ENCODE data around the gene SMPD3.
A peak's percentile ranks its signal among the peaks of the same experiment; 100 is the strongest.

The SMPD3 gene

DNA sequence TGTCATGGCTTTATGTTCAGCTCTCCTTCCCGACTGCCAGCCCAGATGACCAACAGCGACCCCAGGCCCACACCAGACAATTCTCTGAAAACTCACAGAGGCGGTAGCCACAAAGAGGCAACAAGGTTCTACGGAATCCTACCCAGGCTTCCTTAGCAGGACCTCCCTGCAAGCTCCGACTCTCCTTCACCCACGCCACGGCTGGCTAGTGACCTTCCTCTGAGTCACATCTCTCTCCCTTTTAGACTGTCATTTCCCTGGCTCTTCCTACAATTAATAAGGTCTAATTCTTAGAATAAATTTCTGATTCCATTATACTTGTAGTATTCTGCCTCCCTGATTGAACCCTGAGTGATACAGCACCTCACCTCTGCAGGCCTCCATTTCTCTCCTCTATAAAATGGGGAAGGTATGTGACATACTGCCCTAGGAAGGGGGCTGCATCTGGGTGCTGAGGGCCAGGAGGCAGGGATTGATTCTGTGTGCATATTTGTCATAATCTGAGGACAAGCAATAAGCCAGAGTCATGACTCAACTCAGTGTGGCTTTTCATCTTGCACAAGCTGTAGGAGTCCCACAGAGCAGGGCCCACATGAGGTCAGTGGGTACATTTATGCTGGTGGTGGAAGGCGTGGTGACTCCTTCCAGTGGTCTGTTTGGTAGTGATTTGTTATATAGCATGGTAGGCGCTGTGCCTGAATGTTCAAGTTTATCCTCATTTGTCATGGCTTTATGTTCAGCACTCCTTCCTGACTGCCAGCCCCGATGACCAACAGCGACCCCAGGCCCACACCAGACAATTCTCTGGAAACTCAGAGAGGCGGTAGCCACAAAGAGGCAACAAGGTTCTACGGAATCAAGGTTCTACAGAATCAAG is 46.2 kb downstream of the SMPD3 start:
- DNase-seq, result peak; percentile 55 to 84

DNA sequence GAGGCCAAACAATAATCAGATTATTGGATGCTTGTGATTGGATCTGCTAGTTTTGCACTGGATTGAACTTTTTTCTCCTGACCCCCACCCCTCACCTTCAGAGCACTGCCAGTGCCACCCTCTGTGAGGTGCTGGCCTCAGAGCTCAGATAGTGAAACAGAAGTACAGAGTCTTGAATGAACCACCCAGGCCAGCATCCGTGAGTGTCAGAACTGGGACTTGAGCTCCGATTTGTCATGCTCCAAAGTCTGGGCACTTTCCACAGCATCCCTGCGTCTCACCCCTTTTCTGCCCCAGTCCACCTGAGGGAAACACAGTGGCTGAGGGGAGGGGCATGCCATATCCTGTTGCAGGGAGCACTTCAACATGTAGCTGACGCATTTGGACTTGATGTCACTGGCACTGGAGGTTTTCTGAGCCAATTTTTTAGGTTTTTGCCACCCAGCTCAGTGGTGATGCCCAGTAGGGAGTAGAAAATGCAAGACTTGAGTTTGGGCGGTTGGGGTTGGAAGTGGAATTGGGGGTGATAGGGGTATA is 47.3 kb downstream of the SMPD3 start:
- no peak for DNase-seq

DNA sequence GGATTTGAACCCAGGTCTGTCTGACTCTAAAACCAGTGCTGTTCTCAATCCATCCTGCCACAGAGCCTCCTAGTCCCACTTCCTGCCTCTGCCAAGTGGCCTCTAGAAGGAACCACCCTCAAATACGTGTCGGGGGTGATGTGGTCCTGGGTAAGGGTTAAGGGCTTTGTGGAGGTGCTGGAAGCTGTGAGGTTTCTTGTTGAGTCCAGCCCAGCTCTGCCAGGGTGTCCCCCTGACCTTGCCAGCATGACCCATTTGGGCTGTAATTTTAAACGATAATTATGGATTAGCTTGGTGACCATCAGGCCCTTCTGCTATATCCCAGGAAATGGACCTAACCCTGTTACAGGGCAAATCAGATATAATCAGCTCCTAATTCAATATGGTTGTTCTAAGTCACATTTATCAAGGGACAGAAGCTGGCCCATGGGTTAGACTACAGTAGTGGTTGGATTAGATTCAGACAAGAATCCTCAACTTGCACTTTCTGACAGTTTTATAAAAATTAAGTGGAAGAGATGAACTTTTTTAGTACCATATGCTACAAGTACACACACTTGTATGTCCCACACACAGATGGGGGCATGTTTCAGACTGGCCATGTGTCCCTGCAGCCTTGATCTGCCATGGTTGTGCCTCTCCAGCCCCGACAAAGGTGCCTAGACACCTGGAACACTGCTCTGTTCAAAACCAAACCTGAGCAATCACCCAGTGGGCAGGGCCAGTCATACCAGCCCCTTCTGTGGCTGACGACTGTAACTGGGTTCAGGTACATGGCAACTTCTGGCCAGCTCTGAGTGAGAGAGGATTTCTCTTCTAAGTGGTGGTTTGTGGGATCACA is 48.0 kb downstream of the SMPD3 start:
- DNase-seq, result no peak

DNA sequence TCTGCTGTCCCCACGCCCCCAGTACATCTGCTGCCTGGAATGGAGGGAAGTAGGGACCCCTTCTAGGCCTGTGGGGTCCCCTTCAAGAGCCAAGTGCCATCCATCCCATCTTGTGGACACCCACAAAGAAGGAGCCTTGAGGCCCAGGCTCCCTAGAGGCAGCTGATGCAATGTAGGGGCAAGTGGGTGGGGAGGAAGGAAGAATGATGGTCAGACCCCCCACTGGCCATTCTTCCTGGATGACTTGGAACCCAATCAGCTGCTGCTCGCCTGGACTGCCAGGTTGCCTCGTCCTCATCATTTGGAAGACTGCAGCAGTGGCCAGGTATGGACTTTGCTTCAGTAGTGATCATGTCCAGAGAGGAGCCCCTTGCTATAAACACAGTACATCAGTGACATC is 48.9 kb downstream of the SMPD3 start:
- DNase-seq, result no peak

DNA sequence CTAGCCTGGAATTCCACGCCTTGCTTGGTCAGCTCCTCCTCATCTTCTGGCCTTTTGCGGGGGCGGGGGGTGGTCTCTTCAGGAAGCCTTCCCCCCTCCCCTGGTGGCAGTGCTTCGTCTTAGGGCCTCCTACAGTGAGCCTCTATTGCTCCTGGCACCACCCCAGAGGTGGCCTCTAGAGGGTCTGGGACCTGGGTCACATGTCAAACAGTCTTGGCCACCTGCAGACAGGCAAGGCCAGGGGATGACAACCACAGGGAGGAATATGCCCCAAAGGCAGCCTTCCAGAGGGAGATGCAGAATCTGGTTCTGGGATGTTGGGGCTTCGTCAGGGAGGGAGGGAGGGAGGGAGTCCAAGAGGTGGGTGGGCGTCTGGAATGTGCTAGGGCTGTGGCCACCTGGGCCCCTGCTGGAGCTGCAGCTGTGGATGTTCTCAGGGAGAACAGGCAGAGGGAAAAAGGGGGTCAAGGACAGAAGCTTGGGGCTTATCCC is 50.6 kb downstream of the SMPD3 start:
- DNase-seq, result no peak

DNA sequence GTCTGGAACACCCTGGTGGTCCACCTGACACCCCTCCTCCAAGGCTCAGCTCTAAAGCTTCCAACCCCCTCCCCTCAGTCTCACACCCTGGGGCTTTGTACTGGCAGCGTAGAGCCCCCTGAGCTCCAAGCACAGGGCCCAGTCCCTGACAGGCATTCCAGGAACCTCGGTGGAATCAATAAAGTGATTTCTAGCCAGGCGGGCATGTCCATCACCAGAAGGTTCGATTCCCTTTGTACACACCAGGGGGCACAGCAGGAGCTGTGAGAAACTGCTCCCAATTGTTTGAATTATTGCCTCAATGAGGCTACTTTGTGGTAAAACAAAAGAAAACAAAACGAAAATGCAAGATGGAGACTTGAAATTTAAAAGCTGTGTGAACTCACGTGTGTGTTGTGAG is 51.8 kb downstream of the SMPD3 start:
- DNase-seq, result peak; percentile 8 to 34

DNA sequence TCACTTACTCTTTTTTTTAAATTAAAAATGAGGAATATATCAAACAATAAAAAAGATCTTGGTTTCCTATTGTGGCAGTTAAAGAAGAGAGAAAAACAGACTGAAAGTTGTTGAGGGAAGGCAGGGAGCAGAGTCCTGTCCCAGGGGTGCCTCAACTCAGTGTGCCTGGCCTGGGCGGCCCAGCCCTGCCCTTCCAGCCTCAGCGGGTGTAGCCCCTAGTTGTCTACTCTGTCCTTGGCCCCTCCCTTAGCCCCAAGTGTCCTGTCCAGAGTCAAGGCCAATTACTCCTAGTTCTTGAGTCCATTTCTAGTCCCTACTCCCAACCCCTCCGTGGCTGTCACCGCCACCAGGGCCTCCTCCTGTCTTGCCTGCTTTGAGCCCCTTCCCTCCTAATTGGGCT is 52.5 kb downstream of the SMPD3 start:
- DNase-seq, result no peak

DNA sequence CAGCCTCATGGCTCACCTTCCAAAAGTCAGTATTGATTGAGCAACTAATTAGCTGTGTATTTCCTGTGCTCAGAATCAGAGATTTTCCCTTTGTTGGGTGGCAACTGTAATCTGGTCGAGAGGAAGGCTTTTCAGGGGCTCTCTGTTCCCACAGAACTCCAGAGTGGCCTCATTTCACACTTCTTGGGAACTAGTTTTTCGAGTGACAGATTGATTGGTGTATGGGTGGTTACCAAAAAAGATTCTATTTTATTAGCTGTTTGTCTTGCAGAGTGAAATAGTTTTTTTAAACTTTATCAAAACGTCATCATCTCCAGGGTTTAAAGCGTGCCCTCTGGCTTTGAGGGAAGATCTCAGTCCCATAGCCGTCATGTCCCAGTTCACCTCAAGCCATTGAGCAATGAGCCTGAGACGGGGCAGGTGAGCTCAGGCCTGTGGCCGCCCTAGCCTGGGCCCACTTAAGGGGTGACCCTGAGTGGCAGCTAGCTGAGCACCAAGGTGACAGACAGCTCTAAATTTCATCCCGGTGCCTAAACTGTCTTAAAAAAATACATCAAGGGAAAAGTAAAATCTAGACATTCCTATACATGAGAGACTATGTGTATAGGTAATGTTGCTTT is 53.0 kb downstream of the SMPD3 start:
- no peak for DNase-seq

DNA sequence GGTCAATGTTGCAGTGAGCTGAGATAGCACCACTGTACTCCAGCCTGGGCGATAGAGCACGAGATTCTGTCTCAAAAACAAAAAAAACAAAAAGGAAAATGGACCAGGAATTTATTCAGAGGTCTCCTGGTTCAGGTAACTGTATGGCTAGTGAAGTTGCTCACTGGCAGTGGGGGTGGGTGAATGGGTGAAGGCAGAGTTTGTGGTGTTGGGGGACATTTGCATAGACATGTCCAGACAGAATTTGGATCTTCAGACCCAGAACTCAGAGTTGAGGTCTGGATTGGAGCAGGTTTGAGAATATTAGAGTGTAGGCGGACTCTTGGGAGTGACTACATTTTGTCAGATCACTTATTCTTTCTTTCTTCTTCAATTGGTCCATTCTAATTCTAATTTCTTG is 55.0 kb downstream of the SMPD3 start:
- no peak for DNase-seq

DNA sequence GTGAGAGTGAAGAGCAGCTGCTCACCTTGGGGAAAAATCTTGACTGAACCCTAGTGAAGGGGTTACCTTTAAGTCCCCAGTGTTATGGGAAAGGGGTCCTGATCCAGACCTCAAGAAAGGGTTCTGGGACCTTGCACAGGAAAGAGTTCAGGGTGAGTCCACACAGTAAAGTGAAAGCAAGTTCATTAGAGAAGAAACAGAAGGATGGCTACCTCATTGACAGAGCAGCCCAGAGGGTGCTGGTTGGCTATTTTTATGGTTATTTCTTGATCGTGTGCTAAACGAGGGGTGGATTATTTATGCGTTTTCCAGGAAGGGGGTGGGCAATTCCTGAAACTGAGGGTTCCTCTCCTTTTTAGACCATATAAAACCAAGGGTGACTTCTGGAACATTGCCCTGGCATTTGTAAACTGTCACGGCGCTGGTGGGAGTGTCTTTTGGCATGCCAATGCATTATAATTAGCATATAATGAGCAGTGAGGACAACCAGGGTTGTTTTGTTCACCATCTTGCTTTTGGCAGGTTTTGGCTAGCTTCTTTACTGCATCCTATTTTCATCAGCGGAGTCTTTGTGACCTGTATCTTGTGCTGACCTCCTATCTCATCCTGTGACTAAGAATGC is 58.4 kb downstream of the SMPD3 start:
- DNase-seq, result no peak

DNA sequence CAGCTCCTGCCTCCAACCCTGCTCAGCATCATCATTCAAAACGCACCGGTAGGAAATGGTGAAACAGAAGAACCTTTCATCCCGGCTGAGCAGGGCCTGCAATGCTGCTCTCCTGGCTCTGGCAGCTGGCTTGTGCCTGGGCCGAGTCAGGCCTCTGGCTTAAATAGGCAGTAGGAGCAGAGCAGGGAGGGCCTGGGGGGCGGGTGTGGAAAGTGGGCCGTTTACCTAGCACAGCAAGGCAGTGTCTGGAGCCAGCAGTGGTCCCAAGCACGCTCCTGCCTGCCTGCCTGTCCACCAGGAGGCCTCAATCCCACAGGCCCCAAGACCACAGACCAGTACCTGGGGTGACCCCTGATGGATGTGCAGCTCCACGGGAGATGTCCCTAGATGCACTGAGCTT is 59.3 kb downstream of the SMPD3 start:
- no peak for DNase-seq

DNA sequence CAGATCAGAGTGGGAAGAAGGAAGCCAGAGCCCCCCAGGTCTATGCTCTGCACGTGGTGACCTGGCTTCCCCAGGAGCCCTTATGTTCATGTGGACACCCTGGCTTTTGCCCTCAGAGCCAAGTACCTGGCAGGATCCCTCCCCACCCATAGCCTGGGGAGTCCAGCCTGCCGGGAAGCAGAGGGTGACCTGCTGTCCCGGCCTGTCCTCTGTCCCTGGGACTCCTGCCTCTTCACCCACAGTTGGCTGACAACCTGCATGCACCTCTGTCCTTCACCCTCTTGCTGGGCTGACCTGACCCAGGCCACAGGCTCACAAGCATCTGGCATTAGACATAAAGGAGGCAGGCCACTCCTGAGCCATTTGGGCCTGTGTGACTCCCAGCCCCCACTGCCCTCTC is 60.2 kb downstream of the SMPD3 start:
- no peak for DNase-seq

DNA sequence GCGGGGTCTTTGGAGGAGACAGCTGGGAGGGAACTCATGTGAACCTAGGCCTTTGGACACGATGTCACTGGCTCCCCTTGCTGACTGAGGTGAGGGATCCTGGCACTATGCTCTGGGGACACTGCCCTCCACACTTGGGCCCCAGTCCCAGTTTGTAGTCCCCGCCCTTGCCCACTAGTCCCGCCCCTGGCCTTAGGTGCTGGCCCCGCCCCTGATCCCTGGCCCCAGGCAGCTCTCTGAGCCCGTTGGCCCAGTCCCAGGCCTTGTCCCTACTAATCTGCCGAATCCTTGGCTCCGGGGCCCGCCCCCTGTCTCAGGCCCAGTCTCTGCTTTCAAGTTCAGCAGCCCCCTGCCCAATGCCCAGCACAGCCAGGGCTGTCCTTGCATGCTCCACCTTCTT is 61.0 kb downstream of the SMPD3 start:
- no peak for DNase-seq

DNA sequence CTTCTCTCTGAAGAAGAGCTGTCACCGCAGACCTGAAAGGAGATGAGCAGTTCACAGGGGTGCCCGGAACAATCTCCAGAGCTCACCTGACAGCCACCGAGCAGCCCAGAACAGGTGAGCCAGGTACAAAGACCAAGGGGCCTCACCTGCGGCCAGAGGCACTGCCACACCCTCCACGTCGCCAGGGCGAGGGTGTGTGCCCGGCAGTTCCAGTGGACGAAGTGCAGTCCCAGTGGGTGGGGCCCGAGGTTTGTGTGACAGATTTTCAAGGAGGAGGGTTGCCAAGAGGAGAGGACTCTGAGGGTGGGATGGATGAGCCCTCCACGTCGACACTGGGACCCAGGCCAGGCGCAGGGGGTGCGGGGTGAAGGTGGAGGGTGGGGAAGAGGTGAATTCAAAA is 61.7 kb downstream of the SMPD3 start:
- DNase-seq, result no peak

DNA sequence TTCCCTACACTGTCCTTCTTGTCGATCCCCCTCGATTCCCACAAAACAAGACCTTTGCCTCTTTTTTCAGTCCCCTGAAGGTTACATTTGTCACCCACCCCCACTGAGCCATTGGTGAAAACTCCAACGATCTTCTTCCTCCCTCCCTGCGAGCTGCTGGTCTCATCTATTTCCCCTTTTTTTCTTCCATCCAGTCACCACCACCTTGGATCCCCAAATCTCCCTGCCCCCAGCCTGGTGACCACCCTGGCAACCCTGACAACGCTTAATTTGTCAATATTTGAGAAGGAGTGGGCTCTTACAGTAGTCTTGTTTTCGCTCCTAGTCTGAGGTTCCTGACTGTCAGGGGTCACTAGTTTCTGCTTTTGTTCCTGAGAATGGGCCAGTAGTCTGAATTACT is 62.9 kb downstream of the SMPD3 start:
- no peak for DNase-seq

DNA sequence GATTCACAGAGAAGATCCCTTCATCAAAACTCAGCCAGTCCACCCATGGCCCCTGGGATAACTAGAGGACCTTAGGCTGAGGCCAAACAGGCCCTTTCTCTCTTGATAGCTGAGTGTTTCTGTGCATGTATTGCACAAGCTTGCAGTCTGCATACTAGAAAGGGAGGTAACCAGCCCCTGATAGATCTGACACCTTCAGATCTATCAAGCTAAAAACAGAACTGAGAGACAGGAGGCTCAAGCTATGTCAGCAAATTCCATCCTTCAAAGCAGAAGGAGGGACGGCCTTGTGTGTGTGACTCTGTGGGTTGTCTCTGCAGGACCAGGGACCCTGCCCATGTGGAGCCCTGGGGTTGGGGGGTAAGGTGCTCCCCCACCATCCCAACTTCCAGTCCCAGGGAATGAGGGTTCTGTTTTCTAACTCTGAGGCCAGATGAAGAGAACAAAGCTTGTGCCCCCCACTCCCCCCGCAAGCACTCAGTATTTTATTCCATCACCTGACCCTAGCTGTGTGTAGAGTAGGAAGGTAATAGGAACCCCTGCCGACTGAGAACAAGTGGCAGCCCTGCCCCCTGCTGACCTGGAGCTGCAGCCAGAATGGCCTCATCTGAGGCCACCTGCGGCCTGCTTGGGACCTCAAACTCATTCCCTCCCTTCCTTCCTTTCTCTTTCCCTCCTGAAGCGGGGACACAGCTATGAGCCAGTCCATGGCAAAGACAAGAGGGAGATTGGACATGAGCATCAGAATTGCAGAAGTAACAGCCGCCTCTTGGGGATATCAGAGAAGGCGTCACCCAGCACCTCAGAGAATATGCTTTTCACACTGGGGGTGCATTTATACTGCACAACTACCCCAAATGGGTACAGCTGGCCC is 63.8 kb downstream of the SMPD3 start:
- DNase-seq, result no peak

DNA sequence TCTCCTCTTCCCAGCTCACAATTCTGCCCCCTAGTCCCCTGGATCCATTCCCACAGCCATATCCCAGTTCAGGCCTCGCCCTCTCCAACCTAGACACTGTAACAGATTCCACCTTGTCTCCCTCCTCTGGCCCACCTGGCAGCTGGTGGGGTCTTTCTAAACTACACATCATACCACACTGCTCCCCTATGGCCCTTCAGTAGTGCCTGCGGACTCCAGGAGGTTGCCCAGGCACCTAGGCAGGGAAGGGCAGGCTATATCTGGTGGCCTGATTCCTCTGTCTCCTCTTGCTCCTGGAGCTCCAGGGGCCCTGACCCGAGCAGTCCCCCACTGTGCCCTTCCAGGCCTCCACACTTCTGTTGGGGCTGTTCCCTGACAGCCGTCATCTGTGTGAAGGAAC is 64.5 kb downstream of the SMPD3 start:
- DNase-seq, result no peak

DNA sequence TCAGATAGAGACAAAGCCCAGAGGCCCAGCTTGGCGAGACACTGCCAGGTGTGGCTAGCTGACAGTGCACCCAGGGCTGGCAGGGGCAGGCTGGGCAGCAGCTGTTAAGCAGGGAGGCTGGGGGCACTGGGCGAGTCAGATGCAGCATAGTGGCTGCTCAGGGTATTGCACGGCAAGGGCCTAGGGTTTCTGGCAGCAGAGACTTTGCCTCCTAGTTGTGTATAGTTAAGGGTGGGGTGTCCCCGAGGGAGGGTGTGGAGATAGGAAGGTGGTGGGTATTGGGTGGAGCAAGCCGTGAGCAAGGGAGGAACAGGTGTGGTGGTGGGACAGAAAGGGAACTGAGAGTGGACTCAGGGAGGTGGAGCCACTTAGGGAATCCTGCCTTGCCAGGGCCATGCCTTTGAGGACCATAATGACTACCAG is 66.0 kb downstream of the SMPD3 start:
- DNase-seq, result peak in 1 of 2 donors; percentile 19

DNA sequence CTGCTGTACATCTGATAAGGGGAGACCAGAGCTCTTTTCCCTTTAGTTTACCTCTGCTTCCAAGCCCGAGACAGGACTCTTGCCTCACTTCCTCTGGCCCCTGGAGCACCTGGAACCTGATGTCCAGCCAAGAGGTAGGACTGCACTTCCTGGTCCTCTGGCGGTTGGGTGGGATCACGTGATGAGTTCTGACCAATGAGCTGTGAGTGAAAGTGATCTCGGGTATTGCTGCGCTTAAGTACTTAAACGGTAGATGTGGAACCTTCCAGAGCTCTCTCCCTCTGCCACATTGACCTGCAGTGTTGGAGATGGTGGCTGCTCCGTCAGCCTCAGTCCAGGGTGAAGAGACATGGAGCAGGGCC is 67.0 kb downstream of the SMPD3 start:
- DNase-seq, result no peak

DNA sequence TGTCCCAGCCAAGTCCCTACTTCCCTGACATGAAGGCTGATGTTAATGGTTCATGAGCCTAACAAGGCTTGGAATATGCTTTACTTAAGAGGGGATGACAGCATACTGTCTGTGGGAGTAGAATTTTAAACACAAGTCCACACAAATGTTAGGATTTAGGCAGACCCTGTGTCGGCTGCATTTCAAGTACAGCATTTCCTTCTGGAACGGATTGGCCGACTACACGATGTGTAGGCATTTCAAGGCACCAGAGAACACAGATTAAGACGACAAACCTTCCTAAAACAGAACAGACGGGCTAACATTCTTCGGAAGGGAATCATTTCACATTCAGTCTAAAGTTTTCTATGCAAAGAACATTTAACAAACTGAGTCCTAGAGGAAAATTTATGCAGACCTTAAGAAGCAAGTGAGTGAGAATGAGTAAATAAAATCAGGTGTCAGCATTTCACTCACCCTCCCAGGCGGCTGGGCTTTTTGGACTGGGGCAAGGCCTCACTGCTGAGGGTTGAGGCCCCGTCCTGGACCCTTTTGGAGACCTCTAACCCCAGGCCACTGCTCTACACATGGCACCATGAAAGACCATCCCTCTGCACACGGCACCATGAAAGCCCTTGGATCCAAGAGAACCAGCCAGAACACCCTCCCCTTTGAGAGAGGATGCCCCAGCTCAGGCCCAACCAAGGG is 67.5 kb downstream of the SMPD3 start:
- no peak for DNase-seq

DNA sequence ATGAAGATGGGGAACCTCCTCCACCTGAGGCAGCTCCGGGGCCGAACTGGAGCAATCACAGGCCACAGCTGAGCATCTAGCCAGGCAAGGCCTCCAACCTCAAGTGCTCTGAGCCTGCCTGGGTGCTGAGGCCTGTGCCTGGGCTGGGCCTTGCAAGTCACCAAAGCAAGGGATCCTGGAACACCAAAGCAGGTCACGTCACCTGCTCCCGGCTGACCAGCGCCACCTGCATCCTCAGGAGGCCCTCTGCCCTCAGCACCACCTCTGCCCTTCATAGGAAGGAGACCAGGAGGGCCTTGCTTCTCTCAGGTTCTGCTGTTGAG is 68.0 kb downstream of the SMPD3 start:
- no peak for DNase-seq

Measured in inflammatory macrophage treated with lipopolysaccharide for 1 hour (primary cell).